HEK293T (cell line): ENCODE results near the gene SUCLA2.

Experiments
- ELF4 ChIP-seq: fragments of 450-650 bp; IDR thresholded peaks from 2 replicates; pipeline ENCODE4 v1.6.1; 2017; ENCODE audit warnings: antibody characterized with exemption
- FOXA1 ChIP-seq: fragments of 450-650 bp; IDR thresholded peaks from 2 replicates; pipeline ENCODE4 v1.6.1; 2016; ENCODE audit warnings: mild to moderate bottlenecking
- FOXK2 ChIP-seq: fragments of 450-650 bp; IDR thresholded peaks from 2 replicates; pipeline ENCODE4 v1.6.1; 2016; ENCODE audit warnings: mild to moderate bottlenecking
- HDGF ChIP-seq: fragments of 450-650 bp; IDR thresholded peaks from 2 replicates; pipeline ENCODE4 v1.6.1; 2017; ENCODE audit warnings: antibody characterized with exemption, borderline replicate concordance
- SP1 ChIP-seq: fragments of 450-650 bp; IDR thresholded peaks from 2 replicates; pipeline ENCODE4 v1.6.1; 2017

GRCh38 chr13:48042894-48043293, 41.8 kb upstream of the SUCLA2 start:
- TF ChIP-seq SP1 (no peak), FOXK2 (no peak), HDGF (no peak), ELF4 (no peak), FOXA1 (no peak)
